Osteocyte (in vitro differentiated cells): Measurements from ENCODE around the gene CHTF18. TPM values are rescaled to one million over a fixed set of nuclear protein-coding genes. Genes with fewer than 3 reads are reported as not detected.

Source experiments
- DNase-seq: peaks from one replicate; pipeline ENCODE4 v3.0.0; 2021; ENCODE audit warnings: mixed read lengths; ENCODE audit not compliant: unreplicated experiment; ENCODE audit errors: extremely low spot score
- H3K27ac Mint-ChIP-seq: one replicate; pipeline ENCODE4 v1.8.0; 2021; ENCODE audit warnings: mild to moderate bottlenecking, mixed read lengths; ENCODE audit not compliant: unreplicated experiment
- H3K27me3 Mint-ChIP-seq: one replicate; pipeline ENCODE4 v1.8.0; 2021; ENCODE audit warnings: mixed read lengths; ENCODE audit not compliant: unreplicated experiment
- H3K36me3 Mint-ChIP-seq: one replicate; pipeline ENCODE4 v1.8.0; 2021; ENCODE audit warnings: mixed read lengths; ENCODE audit not compliant: unreplicated experiment
- H3K4me1 Mint-ChIP-seq: one replicate; pipeline ENCODE4 v1.8.0; 2021; ENCODE audit warnings: mixed read lengths; ENCODE audit not compliant: unreplicated experiment
- H3K4me3 Mint-ChIP-seq: one replicate; pipeline ENCODE4 v1.8.0; 2021; ENCODE audit warnings: mild to moderate bottlenecking, moderate library complexity, mixed read lengths; ENCODE audit not compliant: unreplicated experiment
- H3K9me3 Mint-ChIP-seq: one replicate; pipeline ENCODE4 v1.8.0; 2021; ENCODE audit warnings: mixed read lengths; ENCODE audit not compliant: unreplicated experiment
- total RNA-seq: library from RNA; stranded (reverse); gene quantifications from 2 replicates; pipeline ENCODE4 v1.2.1, GENCODE V29; 2021
- TF ChIP-seq, protein P1 (sequence below): fragments of 200-600 bp; sonication (generic); IDR thresholded peaks from 2 replicates; pipeline ENCODE4 v1.5.0; 2021; ENCODE audit warnings: antibody characterized with exemption, mild to moderate bottlenecking, moderate library complexity

CHTF18 gene
- total RNA-seq, 1 donor from 2014 or later, result 25.4 TPM

DNA sequence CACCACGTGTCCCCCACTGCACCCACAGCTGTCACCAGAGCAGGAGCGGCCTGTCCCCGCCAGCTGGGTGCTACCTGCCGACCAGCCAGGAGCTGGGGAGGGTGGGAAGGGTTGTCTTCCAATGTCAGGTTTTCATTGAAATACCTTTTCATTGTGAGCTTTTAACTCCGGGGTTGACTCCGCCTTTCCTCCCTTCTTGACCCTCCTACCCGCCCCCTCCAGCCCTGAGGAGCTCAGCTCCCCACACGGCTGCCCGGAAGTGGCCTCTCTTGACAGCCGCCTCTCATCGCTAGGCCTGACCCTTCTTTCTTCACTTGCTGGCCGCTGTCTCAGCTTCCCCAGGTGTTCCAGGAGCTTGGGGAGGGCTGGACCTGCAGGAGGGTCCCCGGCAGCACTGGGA is 33.3 kb downstream of the CHTF18 start:
- Mint-ChIP-seq H3K36me3 (no peaks in the 10 kb centered on the region), H3K27ac (no peak overlapping the region), H3K4me3 (no peak overlapping the region), H3K27me3 (peaks cover 4% of the 10 kb centered on the region), H3K4me1 (no peaks in the 10 kb centered on the region), H3K9me3 (no peaks in the 10 kb centered on the region)
- TF ChIP-seq, protein P1, sequence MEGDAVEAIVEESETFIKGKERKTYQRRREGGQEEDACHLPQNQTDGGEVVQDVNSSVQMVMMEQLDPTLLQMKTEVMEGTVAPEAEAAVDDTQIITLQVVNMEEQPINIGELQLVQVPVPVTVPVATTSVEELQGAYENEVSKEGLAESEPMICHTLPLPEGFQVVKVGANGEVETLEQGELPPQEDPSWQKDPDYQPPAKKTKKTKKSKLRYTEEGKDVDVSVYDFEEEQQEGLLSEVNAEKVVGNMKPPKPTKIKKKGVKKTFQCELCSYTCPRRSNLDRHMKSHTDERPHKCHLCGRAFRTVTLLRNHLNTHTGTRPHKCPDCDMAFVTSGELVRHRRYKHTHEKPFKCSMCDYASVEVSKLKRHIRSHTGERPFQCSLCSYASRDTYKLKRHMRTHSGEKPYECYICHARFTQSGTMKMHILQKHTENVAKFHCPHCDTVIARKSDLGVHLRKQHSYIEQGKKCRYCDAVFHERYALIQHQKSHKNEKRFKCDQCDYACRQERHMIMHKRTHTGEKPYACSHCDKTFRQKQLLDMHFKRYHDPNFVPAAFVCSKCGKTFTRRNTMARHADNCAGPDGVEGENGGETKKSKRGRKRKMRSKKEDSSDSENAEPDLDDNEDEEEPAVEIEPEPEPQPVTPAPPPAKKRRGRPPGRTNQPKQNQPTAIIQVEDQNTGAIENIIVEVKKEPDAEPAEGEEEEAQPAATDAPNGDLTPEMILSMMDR, result no peak
- no peak for DNase-seq

DNA sequence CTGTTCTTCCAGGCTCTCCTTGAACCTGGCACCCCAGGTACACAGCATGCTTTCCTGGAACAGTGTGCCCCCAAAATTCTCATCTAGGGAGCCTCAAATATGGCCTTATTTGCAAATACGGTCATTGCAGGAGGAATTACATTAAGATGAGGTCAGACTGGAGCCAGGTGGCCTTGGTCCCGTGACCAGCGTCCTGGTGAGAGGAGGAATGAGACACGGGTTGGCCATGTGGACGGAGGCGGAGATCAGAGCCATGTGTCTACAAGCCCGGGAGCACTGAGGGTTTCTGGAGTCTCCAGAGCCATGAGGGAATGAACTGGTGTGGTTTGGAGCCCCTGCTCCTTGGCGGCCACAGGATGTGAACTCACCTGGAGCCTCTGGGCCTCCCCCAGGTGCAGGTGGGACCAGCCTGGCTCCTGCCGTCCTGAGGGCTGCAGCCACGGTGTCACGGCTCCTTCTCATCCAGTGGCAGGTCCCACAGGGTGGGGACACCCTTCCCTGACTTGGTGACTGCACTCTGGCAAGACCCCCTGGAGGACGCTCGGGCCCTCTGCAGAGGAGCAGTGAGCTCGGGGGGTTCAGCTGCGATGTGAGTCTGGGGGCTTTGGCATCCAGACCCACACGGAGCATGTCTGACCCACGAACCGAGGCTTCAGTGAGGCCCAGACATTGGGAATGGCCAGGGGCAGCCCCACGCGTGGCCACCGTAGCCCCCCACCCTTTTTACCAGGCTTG is 33.9 kb downstream of the CHTF18 start:
- TF ChIP-seq, protein P1, result no peak
- H3K27me3 Mint-ChIP-seq, result peaks cover 4% of the 10 kb centered on the region
- no peaks in the 10 kb centered on the region for H3K4me1 Mint-ChIP-seq
- no peak overlapping the region for H3K27ac Mint-ChIP-seq
- H3K36me3 Mint-ChIP-seq, result no peaks in the 10 kb centered on the region
- DNase-seq, result no peak
- H3K9me3 Mint-ChIP-seq, result no peaks in the 10 kb centered on the region
- no peak overlapping the region for H3K4me3 Mint-ChIP-seq

DNA sequence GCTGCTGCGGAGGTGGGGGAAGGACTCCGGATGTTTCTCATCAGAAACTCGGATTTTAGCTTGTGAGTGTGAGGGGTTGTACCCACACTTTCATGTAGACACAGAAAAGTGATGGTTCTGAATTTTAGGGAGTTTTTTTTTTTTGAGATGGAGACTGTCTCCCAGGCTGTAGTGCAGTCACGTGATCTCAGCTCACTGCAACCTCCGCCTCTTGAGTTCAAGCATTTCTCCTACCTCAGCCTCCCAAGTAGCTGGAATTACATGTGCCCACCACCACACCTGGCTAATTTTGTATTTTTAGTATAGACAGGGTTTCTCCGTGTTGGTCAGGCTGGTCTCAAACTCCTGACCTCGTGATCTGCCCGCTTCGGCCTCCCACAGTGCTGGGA is 34.5 kb downstream of the CHTF18 start:
- TF ChIP-seq, protein P1, result no peak
- DNase-seq, result no peak
- H3K27me3 Mint-ChIP-seq, result peaks cover 4% of the 10 kb centered on the region
- no peaks in the 10 kb centered on the region for H3K9me3 Mint-ChIP-seq
- H3K27ac Mint-ChIP-seq, result no peak overlapping the region
- no peak overlapping the region for H3K4me3 Mint-ChIP-seq
- no peaks in the 10 kb centered on the region for H3K4me1 Mint-ChIP-seq
- no peaks in the 10 kb centered on the region for H3K36me3 Mint-ChIP-seq

DNA sequence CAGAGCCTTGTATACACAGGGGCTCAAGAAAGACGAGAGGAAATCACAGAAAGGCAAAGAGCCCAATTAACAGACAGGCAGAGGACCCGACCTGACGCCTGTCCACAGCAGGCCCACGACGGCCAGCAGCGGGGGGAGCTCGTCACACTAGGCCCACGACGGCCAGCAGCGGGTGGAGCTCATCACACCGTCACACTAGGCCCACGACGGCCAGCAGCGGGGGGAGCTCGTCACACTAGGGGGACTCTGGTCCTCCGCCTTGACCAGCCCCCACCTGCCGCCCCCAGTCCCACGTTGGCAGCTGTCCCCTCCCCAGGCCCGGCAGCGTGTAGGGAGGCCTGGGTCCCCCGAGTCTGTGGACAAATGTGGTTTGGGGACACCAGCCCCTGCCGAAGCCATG is 35.8 kb downstream of the CHTF18 start:
- H3K4me1 Mint-ChIP-seq, result no peaks in the 10 kb centered on the region
- H3K4me3 Mint-ChIP-seq, result no peak overlapping the region

DNA sequence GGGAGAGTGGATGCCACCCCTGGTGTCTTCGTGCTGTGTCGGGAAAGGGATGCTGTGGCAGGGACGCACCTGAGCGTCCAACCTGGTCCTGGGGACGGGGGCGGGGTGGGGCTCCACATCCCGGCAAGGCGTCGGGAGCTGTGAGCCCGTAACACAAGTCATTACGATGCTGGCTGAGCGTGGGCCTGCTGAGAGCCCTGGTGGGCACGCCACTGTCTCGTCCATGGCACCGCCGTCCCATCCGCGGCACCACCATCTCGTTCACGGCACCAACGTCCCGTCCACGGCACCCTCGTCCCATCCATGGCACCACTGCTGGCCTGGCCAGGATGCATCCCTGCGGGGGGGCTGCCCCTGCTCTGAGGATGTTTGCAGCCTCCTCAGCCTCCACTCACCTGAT is 36.2 kb downstream of the CHTF18 start:
- no peak for DNase-seq
- no peaks in the 10 kb centered on the region for H3K9me3 Mint-ChIP-seq
- no peak overlapping the region for H3K27ac Mint-ChIP-seq

More for the DNA sequence above, 35.8 kb downstream of the CHTF18 start:
- no peaks in the 10 kb centered on the region for H3K9me3 Mint-ChIP-seq
- no peak for DNase-seq
- TF ChIP-seq, protein P1, result no peak
- no peak overlapping the region for H3K27ac Mint-ChIP-seq
- H3K27me3 Mint-ChIP-seq, result peaks cover 4% of the 10 kb centered on the region
- no peaks in the 10 kb centered on the region for H3K36me3 Mint-ChIP-seq

More for the DNA sequence above, 36.2 kb downstream of the CHTF18 start:
- H3K4me1 Mint-ChIP-seq, result no peaks in the 10 kb centered on the region
- H3K36me3 Mint-ChIP-seq, result no peaks in the 10 kb centered on the region
- H3K27me3 Mint-ChIP-seq, result peaks cover 4% of the 10 kb centered on the region
- TF ChIP-seq, protein P1, result no peak
- H3K4me3 Mint-ChIP-seq, result no peak overlapping the region
